HepG2 (cell line): ENCODE results near the gene STK10. TPM values are rescaled to one million over a fixed set of nuclear protein-coding genes. Genes with fewer than 3 reads are reported as not detected.

Experiments used
- ATAC-seq: fragments of 200-7000 bp; cut with Tn5 transposase; 3 replicates; pipeline ENCODE4 v1.9.1; 2020; ENCODE audit warnings: mild to moderate bottlenecking, moderate library complexity
- BruUV-seq: library from RNA; stranded (reverse); fragments of 400-500 nt; replicated peaks from 2 replicates; lab custom pipeline; 2021; lab: Mats Ljungman, UMichigan
- CTCF ChIA-PET: fragments of 300-600 bp; formaldehyde crosslinking; extraction: SDS; loops from one replicate; lab custom pipeline; 2021; ENCODE audit warnings: low total read pairs, inconsistent platforms, low intra/inter-chr PET ratio; lab: Yijun Ruan, JAX
- POLR2A ChIA-PET: fragments of 350-600 bp; sonication (Branson Sonifier 250); formaldehyde crosslinking; loops from one replicate; lab custom pipeline; 2020; ENCODE audit warnings: antibody characterized with exemption, inconsistent platforms; lab: Yijun Ruan, JAX
- DNase-seq: peaks from one replicate; pipeline ENCODE4 v3.0.0-alpha.2; 2015; ENCODE audit warnings: low spot score
- FAIRE-seq: peaks from 3 replicates; lab custom pipeline; 2011; peaks lifted over from hg19 to GRCh38; lab: Jason Lieb, UNC
- H2AFZ ChIP-seq: one replicate; pipeline ENCODE4 v1.6.1; 2011; ENCODE audit warnings: low read length, inconsistent platforms
- H3K27ac ChIP-seq: fragments of 300-600 bp; 3 replicates; pipeline ENCODE4 v1.8.0; 2011; ENCODE audit warnings: mixed run types, mild to moderate bottlenecking, mixed read lengths, low read length, inconsistent platforms; ENCODE audit not compliant: insufficient read depth; ENCODE audit errors: extremely low read length
- H3K27me3 ChIP-seq, 2 experiments: fragments of 200-600 bp in 1 of 2; 2 replicates in 1 of 2; 3 replicates in 1 of 2; pipeline versions ENCODE4 v1.6.0 to v1.8.0; 2011; ENCODE audit warnings: low read length in 2 of 2, mild to moderate bottlenecking in 2 of 2, moderate library complexity in 2 of 2, inconsistent platforms in 1 of 2; ENCODE audit not compliant: insufficient read depth in 2 of 2, control insufficient read depth in 1 of 2
- H3K36me3 ChIP-seq, 2 experiments: fragments of 200-600 bp in 1 of 2; replicated peaks in 1 of 2; 2 replicates in 1 of 2; 3 replicates in 1 of 2; pipeline versions ENCODE4 v1.5.1 to v1.8.0; 2011; ENCODE audit warnings: low read length in 2 of 2, inconsistent platforms in 1 of 2; ENCODE audit not compliant: insufficient read depth in 2 of 2, control insufficient read depth in 1 of 2
- H3K4me1 ChIP-seq: 2 replicates; pipeline ENCODE4 v1.5.1; 2012; ENCODE audit warnings: low read length, inconsistent platforms; ENCODE audit not compliant: insufficient read depth
- H3K4me2 ChIP-seq: 2 replicates; pipeline ENCODE4 v1.6.0; 2011; ENCODE audit warnings: low read depth, low read length, inconsistent platforms
- H3K4me3 ChIP-seq, 3 experiments: fragments of 200-600 bp in 1 of 3; sonication (generic), shearing (Covaris generic) in 1 of 3; replicated peaks in 1 of 3; 2 replicates each; pipeline ENCODE4 v1.5.1; 2011 to 2016; ENCODE audit warnings: low read length in 3 of 3, inconsistent platforms in 2 of 3, low read depth in 2 of 3, mild to moderate bottlenecking in 2 of 3, control low read depth in 1 of 3, mixed read lengths in 1 of 3; ENCODE audit not compliant: insufficient read depth in 1 of 3
- H3K79me2 ChIP-seq: one replicate; pipeline ENCODE4 v1.6.1; 2011; ENCODE audit warnings: low read length, inconsistent platforms; ENCODE audit not compliant: insufficient read depth
- H3K9ac ChIP-seq: 2 replicates; pipeline ENCODE4 v1.6.0; 2011; ENCODE audit warnings: mild to moderate bottlenecking, low read depth, low read length, inconsistent platforms; ENCODE audit not compliant: insufficient read depth
- H3K9me3 ChIP-seq: 2 replicates; pipeline ENCODE4 v1.5.1; 2012; ENCODE audit warnings: mild to moderate bottlenecking, low read length
- H4K20me1 ChIP-seq: 2 replicates; pipeline ENCODE4 v1.6.0; 2011; ENCODE audit warnings: inconsistent platforms, mild to moderate bottlenecking, low read length, moderate library complexity; ENCODE audit not compliant: insufficient read depth
- CEBPZ ChIP-seq: IDR thresholded peaks from 2 replicates; pipeline ENCODE4 v1.6.1; 2012; ENCODE audit warnings: low read length, improper control_type of control experiment
- FOXK2 ChIP-seq: fragments of 450-650 bp; IDR thresholded peaks from 2 replicates; pipeline ENCODE4 v1.6.1; 2016
- GRHL1 ChIP-seq: sonication (generic); formaldehyde crosslinking; conservative IDR thresholded peaks from 2 replicates; pipeline ENCODE4 v1.8.0; 2022; ENCODE audit warnings: missing genetic modification reagents
- HOXA5 ChIP-seq: sonication (generic); formaldehyde crosslinking; IDR thresholded peaks from 2 replicates; pipeline ENCODE4 v1.4.0; 2020; ENCODE audit warnings: missing genetic modification reagents
- MAFF ChIP-seq: IDR thresholded peaks from 2 replicates; pipeline ENCODE4 v1.6.1; 2011; ENCODE audit warnings: low read depth, low read length, improper control_type of control experiment
- MAFG ChIP-seq: sonication (generic); formaldehyde crosslinking; IDR thresholded peaks from 2 replicates; pipeline ENCODE4 v1.5.1; 2020; ENCODE audit warnings: mild to moderate bottlenecking, missing genetic modification reagents
- MAFK ChIP-seq, 2 experiments: IDR thresholded peaks in 1 of 2; conservative IDR thresholded peaks in 1 of 2; 2 replicates each; pipeline ENCODE4 v1.6.1; 2011; ENCODE audit warnings: improper control_type of control experiment in 2 of 2, low read length in 2 of 2
- NAIF1 ChIP-seq: sonication (generic); formaldehyde crosslinking; IDR thresholded peaks from 2 replicates; pipeline ENCODE4 v1.5.0; 2020; ENCODE audit warnings: mild to moderate bottlenecking, missing genetic modification reagents, borderline replicate concordance
- PREB ChIP-seq: sonication (generic); formaldehyde crosslinking; IDR thresholded peaks from 2 replicates; pipeline ENCODE4 v1.4.0; 2020; ENCODE audit warnings: missing genetic modification reagents
- RORA ChIP-seq: sonication (generic); formaldehyde crosslinking; IDR thresholded peaks from 2 replicates; pipeline ENCODE4 v1.5.0; 2020; ENCODE audit warnings: mild to moderate bottlenecking, missing genetic modification reagents, moderate library complexity
- SPEN ChIP-seq: sonication (generic); formaldehyde crosslinking; IDR thresholded peaks from 2 replicates; pipeline ENCODE4 v1.5.1; 2020; ENCODE audit warnings: low read depth, mild to moderate bottlenecking, missing genetic modification reagents
- SSRP1 ChIP-seq: IDR thresholded peaks from 2 replicates; pipeline ENCODE4 v1.6.1; 2016; ENCODE audit warnings: control low read depth
- STAG1 ChIP-seq: sonication (generic); formaldehyde crosslinking; IDR thresholded peaks from 2 replicates; pipeline ENCODE4 v1.4.0; 2020; ENCODE audit warnings: missing genetic modification reagents
- ZFP36L2 ChIP-seq: sonication (generic); formaldehyde crosslinking; IDR thresholded peaks from 2 replicates; pipeline ENCODE4 v1.4.0; 2020; ENCODE audit warnings: missing genetic modification reagents
- WGBS: methylation state at CpG from one replicate; pipeline ENCODE4 v1.1.6; 2017; ENCODE audit warnings: low lambda C conversion rate; 5-methylcytosine and 5-hydroxymethylcytosine counted together
- in situ Hi-C: cut with HindIII; loops from 2 replicates; pipeline ENCODE4 v1.10.0; 2017; ENCODE audit warnings: low pct_unique_long_range_greater_than_20kb; ENCODE audit not compliant: extremely low pct_ligation_motif_present
- intact Hi-C: fragments of 100-400 bp; cut with micrococcal nuclease; formaldehyde crosslinking; loops from one replicate; pipeline ENCODE4 v1.10.0; 2022; ENCODE audit not compliant: unreplicated experiment
- polyA plus RNA-seq, 8 experiments: library from polyadenylated mRNA; depleted of rRNA in 3 of 8; stranded (reverse) in 7 of 8; unstranded in 1 of 8; fragments of >200 nt; fragmentation: Illumina TruSeq in 4 of 8; extraction: Trizol in 4 of 8; gene quantifications; 2 replicates each; pipeline versions ENCODE4 v1.2.1 to v1.2.3, GENCODE V29; 2011 to 2016; ENCODE audit warnings: low read depth in 4 of 8, missing spikeins in 1 of 8, mixed read lengths in 1 of 8; ENCODE audit not compliant: insufficient read depth in 1 of 8
- total RNA-seq, 5 experiments: library from RNA; depleted of rRNA; stranded (reverse); fragments of >200 nt; fragmentation: Illumina TruSeq; extraction: Trizol; gene quantifications; 2 replicates each; pipeline ENCODE4 v1.2.3, GENCODE V29; 2016; ENCODE audit warnings: low read depth in 1 of 5

The STK10 gene
- total and polyA plus RNA-seq, 2 of the 13 experiments (the other 11 are each of a cell fraction or from before 2014, with no cell fraction given), result 7.0 to 7.2 TPM

- Histone ChIP-seq H3K9me3 (no peaks in the 10 kb centered on the region), H3K4me2 (no peak overlapping the region), H3K27me3 (no peaks in the 10 kb centered on the region), H3K36me3 (peaks cover 1 to 5% of the 10 kb centered on the region in 2 experiments; a peak in 3 of 5 replicates), H3K4me3 (no peak overlapping the region), H3K27ac (no peak overlapping the region), H3K9ac (no peak overlapping the region), H2AFZ (no peak overlapping the region), H4K20me1 (peaks cover 5% of the 10 kb centered on the region), H3K4me1 (peaks cover 30% of the 10 kb centered on the region), H3K79me2 (peaks cover 93% of the 10 kb centered on the region)
- POLR2A ChIA-PET, result interaction anchor here (1.0 to 2.7 kb wide), 2 partner anchors 10 to 20 kb away, joined by 3 to 21 read pairs; partner anchors contain the start of gene FBXW11
- CTCF ChIA-PET, result no interaction called here
- no peak for ATAC-seq
- peak; percentile 10 for DNase-seq
- no peak for FAIRE-seq
- no TSS peak for BruUV-seq
- intact Hi-C loops, result no loop called here
- 91% methylated on average over 3 of the region's 3 CpGs for WGBS
- in situ Hi-C loops, result no loop called here
- TF ChIP-seq MAFG (CRISPR knock-in tag), result peak; percentile 49; the same call in 1 of the 2 replicates
- TF ChIP-seq FOXK2, result no peak
- no peak for TF ChIP-seq PREB (CRISPR knock-in tag)
- peak; percentile 97 to 98 for TF ChIP-seq MAFK (conservative IDR thresholded peaks at IDR 0.05 in 1 of 2, IDR thresholded peaks at IDR 0.05 in 1 of 2; ENCODE audit: low read length in 2 of 2)
- peak; percentile 97 for TF ChIP-seq MAFF
Observed at GRCh38 chr5:171997011-171997410, 191.0 kb downstream of the STK10 start.

- intact Hi-C loops (no loop called here), in situ Hi-C loops (no loop called here)
- Histone ChIP-seq H2AFZ (no peak overlapping the region), H3K4me2 (no peak overlapping the region), H3K27ac (no peak overlapping the region), H3K79me2 (peaks cover 84% of the 10 kb centered on the region), H3K9me3 (no peaks in the 10 kb centered on the region), H3K36me3 (peaks cover 1 to 9% of the 10 kb centered on the region in 2 experiments; a peak in 4 of 5 replicates), H3K9ac (no peak overlapping the region), H4K20me1 (peaks cover 4% of the 10 kb centered on the region), H3K4me3 (no peak overlapping the region), H3K4me1 (peaks cover 21% of the 10 kb centered on the region), H3K27me3 (no peaks in the 10 kb centered on the region)
- 100% methylated on average over 2 of the region's 2 CpGs for WGBS
- DNase-seq (no peak), ATAC-seq (no peak), FAIRE-seq (no peak)
- BruUV-seq, result no TSS peak
- CTCF ChIA-PET, result no interaction called here
- POLR2A ChIA-PET, result no interaction called here
- TF ChIP-seq STAG1 (CRISPR knock-in tag) (no peak), RORA (CRISPR knock-in tag) (no peak), HOXA5 (CRISPR knock-in tag) (no peak), GRHL1 (CRISPR knock-in tag) (no peak), CEBPZ (no peak), ZFP36L2 (CRISPR knock-in tag) (no peak), SPEN (CRISPR knock-in tag) (no peak), NAIF1 (CRISPR knock-in tag) (no peak), SSRP1 (no peak)
Observed at GRCh38 chr5:171992813-171993212, 195.2 kb downstream of the STK10 start.
